CD4-positive, alpha-beta memory T cell (primary cell): Measurements from ENCODE around the gene KRT84. TPM values are rescaled to one million over a fixed set of nuclear protein-coding genes. Genes with fewer than 3 reads are reported as not detected.

ENCODE experiments used
- CTCF ChIA-PET: fragments of 350-600 bp; sonication (Branson Sonifier 250); formaldehyde crosslinking; loops from one replicate; lab custom pipeline; 2021; ENCODE audit warnings: inconsistent platforms; ENCODE audit not compliant: partially characterized antibody; lab: Charles Lee
- POLR2A ChIA-PET: fragments of 350-600 bp; sonication (Branson Sonifier 250); formaldehyde crosslinking; loops from one replicate; lab custom pipeline; 2021; ENCODE audit not compliant: partially characterized antibody; lab: Charles Lee
- DNase-seq, 5 donors: peaks; one replicate each; pipeline versions ENCODE4 v3.0.0 to v3.0.0-alpha.2; 2020 to 2022; ENCODE audit warnings: mixed read lengths in 1 of 5
- H3K27ac ChIP-seq: one replicate; pipeline ENCODE4 v1.7.0; 2013; ENCODE audit warnings: low read depth, low read length
- H3K27me3 ChIP-seq: 2 replicates; pipeline ENCODE4 v1.7.0; 2013; ENCODE audit warnings: mild to moderate bottlenecking, low read length, moderate library complexity; ENCODE audit not compliant: insufficient read depth
- H3K36me3 ChIP-seq: 2 replicates; pipeline ENCODE4 v1.7.0; 2013; ENCODE audit warnings: mild to moderate bottlenecking, low read length, moderate library complexity; ENCODE audit not compliant: insufficient read depth
- H3K4me1 ChIP-seq: 2 replicates; pipeline ENCODE4 v1.7.0; 2013; ENCODE audit warnings: mild to moderate bottlenecking, low read length, moderate library complexity; ENCODE audit not compliant: insufficient read depth
- H3K4me3 ChIP-seq, 2 donors: one replicate each; pipeline ENCODE4 v1.7.0; 2013; ENCODE audit warnings: low read length in 2 of 2, mild to moderate bottlenecking in 1 of 2
- H3K9me3 ChIP-seq, 2 donors: one replicate each; pipeline ENCODE4 v1.7.0; 2013; ENCODE audit warnings: low read length in 2 of 2, control low read depth in 1 of 2; ENCODE audit not compliant: control insufficient read depth in 1 of 2
- H3K27ac Mint-ChIP-seq, 7 donors: one replicate each; pipeline ENCODE4 v1.8.0; 2020 to 2021; ENCODE audit warnings: mixed read lengths in 7 of 7, mild to moderate bottlenecking in 6 of 7, inconsistent platforms in 3 of 7, moderate library complexity in 3 of 7
- H3K27me3 Mint-ChIP-seq, 2 donors: one replicate each; pipeline ENCODE4 v1.8.0; 2020 to 2021; ENCODE audit warnings: mixed read lengths in 2 of 2
- H3K36me3 Mint-ChIP-seq, 2 donors: one replicate each; pipeline ENCODE4 v1.8.0; 2020 to 2021; ENCODE audit warnings: mixed read lengths in 2 of 2, inconsistent platforms in 1 of 2, mild to moderate bottlenecking in 1 of 2
- H3K4me1 Mint-ChIP-seq, 4 donors: one replicate each; pipeline ENCODE4 v1.8.0; 2020 to 2021; ENCODE audit warnings: mixed read lengths in 4 of 4, mild to moderate bottlenecking in 1 of 4
- H3K4me3 Mint-ChIP-seq, 8 donors: one replicate each; pipeline ENCODE4 v1.8.0; 2020 to 2021; ENCODE audit warnings: mixed read lengths in 8 of 8, mild to moderate bottlenecking in 7 of 8, moderate library complexity in 6 of 8, inconsistent platforms in 3 of 8
- H3K9me3 Mint-ChIP-seq, 8 donors: one replicate each; pipeline ENCODE4 v1.8.0; 2020 to 2021; ENCODE audit warnings: mixed read lengths in 8 of 8, mild to moderate bottlenecking in 5 of 8, inconsistent platforms in 3 of 8, moderate library complexity in 1 of 8
- intact Hi-C: fragments of 100-400 bp; cut with micrococcal nuclease; formaldehyde crosslinking; loops from one replicate; pipeline ENCODE4 v1.15.1; 2023
- polyA plus RNA-seq, 2 donors: library from polyadenylated mRNA; unstranded; fragments of 300-500 nt; fragmentation: Illumina TruSeq; gene quantifications; one replicate each; pipeline ENCODE4 v1.2.3, GENCODE V29; 2021
- total RNA-seq, 2 experiments: library from RNA; stranded (reverse); gene quantifications; one replicate each; pipeline ENCODE4 v1.2.3, GENCODE V29; 2021

Gene KRT84
- total and polyA plus RNA-seq, 4 experiments from 2014 or later = not detected

DNA sequence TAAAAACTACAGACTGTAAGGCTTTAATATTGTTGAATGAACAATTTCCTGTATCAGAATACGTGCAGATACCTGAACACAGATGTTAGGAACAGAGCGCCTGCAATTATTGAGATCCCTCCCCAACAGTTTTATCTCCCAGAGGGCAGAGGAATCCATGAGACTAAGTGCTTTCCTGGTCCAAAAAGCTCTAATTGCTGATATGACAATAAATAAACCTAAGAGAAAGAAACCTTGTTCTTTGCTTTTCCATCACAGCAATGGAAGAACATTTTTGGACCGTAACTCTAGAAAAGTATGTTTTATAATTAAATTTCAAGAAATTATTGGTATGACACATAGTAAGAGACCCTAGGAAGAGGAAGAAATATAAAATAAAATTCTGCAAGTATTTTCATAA, 51.3 kb downstream of the KRT84 start:
- H3K36me3 Mint-ChIP-seq = no peaks in the 10 kb centered on the region
- H3K27ac Mint-ChIP-seq = no peak overlapping the region
- no peaks in the 10 kb centered on the region for H3K4me1 Mint-ChIP-seq
- no peak overlapping the region for H3K4me3 ChIP-seq
- H3K36me3 ChIP-seq = no peaks in the 10 kb centered on the region
- H3K9me3 Mint-ChIP-seq = peaks cover 0 to 9% (median 3%) of the 10 kb centered on the region in 8 donors
- ChIA-PET POLR2A (no interaction called here), CTCF (no interaction called here)
- H3K4me3 Mint-ChIP-seq = no peak overlapping the region
- intact Hi-C loops = no loop called here
- H3K9me3 ChIP-seq = peaks cover 0 to 5% of the 10 kb centered on the region in 2 donors
- H3K4me1 ChIP-seq = no peaks in the 10 kb centered on the region
- H3K27me3 Mint-ChIP-seq = peaks cover 3 to 10% of the 10 kb centered on the region in 2 donors
- H3K27me3 ChIP-seq = no peaks in the 10 kb centered on the region
- no peak overlapping the region for H3K27ac ChIP-seq
- DNase-seq = no peak

DNA sequence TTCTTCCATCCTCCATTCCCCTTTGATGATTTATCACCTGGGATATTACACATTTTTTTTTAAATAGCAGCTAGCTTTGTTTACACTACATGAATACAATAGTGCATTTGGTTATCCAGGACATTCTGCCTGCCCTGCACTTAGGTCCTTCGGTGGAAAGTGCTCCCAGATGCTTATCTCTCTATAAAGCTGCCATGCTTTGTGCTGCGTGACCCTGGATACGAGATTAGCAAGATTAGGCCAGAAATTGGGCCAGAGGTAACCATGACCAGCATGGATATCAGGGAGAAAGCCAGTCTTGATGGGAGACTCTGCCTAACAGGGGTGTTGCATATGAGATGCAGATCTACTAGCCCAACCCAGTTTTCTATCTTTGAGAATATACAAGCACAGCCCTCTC, 52.1 kb downstream of the KRT84 start:
- H3K4me3 Mint-ChIP-seq = no peak overlapping the region
- peaks cover 0 to 5% of the 10 kb centered on the region in 2 donors for H3K9me3 ChIP-seq
- H3K4me1 ChIP-seq = no peaks in the 10 kb centered on the region
- no peak overlapping the region for H3K27ac ChIP-seq
- H3K27me3 Mint-ChIP-seq = peaks cover 1 to 10% of the 10 kb centered on the region in 2 donors
- H3K27me3 ChIP-seq = no peaks in the 10 kb centered on the region
- no peak overlapping the region for H3K27ac Mint-ChIP-seq
- CTCF ChIA-PET = interaction anchor here (1.0 kb wide), 1 partner anchor 182 kb away, joined by 4 read pairs; no protein-coding TSS in a partner anchor
- DNase-seq = no peak
- no peaks in the 10 kb centered on the region for H3K4me1 Mint-ChIP-seq
- intact Hi-C loops = no loop called here
- POLR2A ChIA-PET = no interaction called here
- no peak overlapping the region for H3K4me3 ChIP-seq
- H3K36me3 ChIP-seq = no peaks in the 10 kb centered on the region
- no peaks in the 10 kb centered on the region for H3K36me3 Mint-ChIP-seq
- H3K9me3 Mint-ChIP-seq = peaks cover 0 to 9% (median 3%) of the 10 kb centered on the region in 8 donors

DNA sequence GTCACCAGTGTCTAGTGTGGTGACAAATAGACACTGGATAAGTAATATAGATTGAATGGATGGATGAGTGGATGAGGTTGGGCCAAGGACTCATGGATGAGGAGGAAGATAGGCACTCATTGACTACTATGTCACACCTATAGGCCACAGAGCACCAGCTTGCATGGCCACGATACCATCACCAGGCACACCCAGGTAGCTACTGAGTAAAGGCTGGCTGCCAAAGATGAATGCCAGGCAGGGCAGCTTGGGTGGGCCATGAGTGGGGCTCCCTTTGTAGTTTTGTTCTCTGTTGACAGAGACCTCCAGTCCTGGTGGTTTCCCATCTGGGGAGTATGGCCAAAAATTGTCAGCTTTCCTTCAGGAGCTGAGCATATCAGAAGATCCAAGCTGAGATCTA, 53.1 kb downstream of the KRT84 start:
- Mint-ChIP-seq H3K27me3 (peaks cover 3 to 10% of the 10 kb centered on the region in 2 donors), H3K27ac (no peak overlapping the region), H3K9me3 (peaks cover 0 to 9% (median 3%) of the 10 kb centered on the region in 8 donors), H3K4me1 (peaks cover 4 to 5% (median 4%) of the 10 kb centered on the region in 4 donors), H3K36me3 (no peaks in the 10 kb centered on the region), H3K4me3 (no peak overlapping the region)
- Histone ChIP-seq H3K27ac (no peak overlapping the region), H3K4me1 (peaks cover 3% of the 10 kb centered on the region), H3K36me3 (no peaks in the 10 kb centered on the region), H3K27me3 (no peaks in the 10 kb centered on the region), H3K4me3 (no peak overlapping the region), H3K9me3 (peaks cover 0 to 5% of the 10 kb centered on the region in 2 donors)
- DNase-seq = no peak
- ChIA-PET POLR2A (interaction anchor here (0.8 kb wide), 1 partner anchor 15 kb away, joined by 3 read pairs; no protein-coding TSS in a partner anchor), CTCF (interaction anchor here (0.7 to 1.0 kb wide), 3 partner anchors 53 to 188 kb away, joined by 3 to 4 read pairs (median 4); no protein-coding TSS in a partner anchor)
- intact Hi-C loops = no loop called here

GRCh38 chr12:52331833-52332232, 53.6 kb downstream of the KRT84 start:
- H3K4me1 Mint-ChIP-seq = peaks cover 5 to 7% (median 6%) of the 10 kb centered on the region in 4 donors
- H3K27me3 Mint-ChIP-seq = peaks cover 4 to 10% of the 10 kb centered on the region in 2 donors
- H3K9me3 ChIP-seq = peaks cover 0 to 4% of the 10 kb centered on the region in 2 donors
- peaks cover 0 to 9% (median 3%) of the 10 kb centered on the region in 8 donors for H3K9me3 Mint-ChIP-seq
- H3K4me1 ChIP-seq = peaks cover 3% of the 10 kb centered on the region
- no peak overlapping the region for H3K4me3 Mint-ChIP-seq
- no peaks in the 10 kb centered on the region for H3K36me3 Mint-ChIP-seq
- H3K36me3 ChIP-seq = no peaks in the 10 kb centered on the region
- intact Hi-C loops = no loop called here
- POLR2A ChIA-PET = no interaction called here
- H3K27ac ChIP-seq = no peak overlapping the region
- no peak for DNase-seq
- H3K27me3 ChIP-seq = no peaks in the 10 kb centered on the region
- CTCF ChIA-PET = interaction anchor here (0.7 to 1.0 kb wide), 2 partner anchors 10 to 53 kb away, joined by 3 to 4 read pairs; partner anchors contain the start of gene KRT83
- no peak overlapping the region for H3K4me3 ChIP-seq
- H3K27ac Mint-ChIP-seq = no peak overlapping the region

DNA sequence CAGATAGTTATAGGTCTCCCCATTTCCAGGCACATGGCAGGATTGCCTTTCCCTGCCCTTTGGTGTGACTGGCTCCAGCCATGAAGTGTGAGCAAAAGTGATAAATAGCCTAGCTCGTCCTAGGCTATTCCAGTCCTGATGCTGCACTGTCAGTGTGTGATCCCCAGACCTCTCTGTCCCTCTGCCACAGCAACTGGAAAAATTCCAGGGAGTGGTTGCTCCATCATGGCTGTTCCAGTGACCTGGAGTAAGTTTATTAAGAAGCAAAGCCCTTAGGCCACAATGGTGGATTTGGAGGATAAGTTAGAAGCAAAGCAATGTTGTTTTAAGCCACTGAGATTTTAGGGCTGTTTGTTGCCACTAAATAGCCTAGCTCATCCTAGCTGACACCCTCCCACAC, 54.4 kb downstream of the KRT84 start:
- intact Hi-C loops = no loop called here
- Histone ChIP-seq H3K36me3 (no peaks in the 10 kb centered on the region), H3K9me3 (no peaks in the 10 kb centered on the region), H3K4me1 (peaks cover 3% of the 10 kb centered on the region), H3K27me3 (no peaks in the 10 kb centered on the region), H3K27ac (no peak overlapping the region), H3K4me3 (no peak overlapping the region)
- DNase-seq = no peak
- Mint-ChIP-seq H3K27ac (no peak overlapping the region), H3K27me3 (peaks cover 4 to 7% of the 10 kb centered on the region in 2 donors), H3K9me3 (peaks cover 0 to 4% (median 0%) of the 10 kb centered on the region in 8 donors), H3K4me1 (peaks cover 5 to 7% (median 6%) of the 10 kb centered on the region in 4 donors), H3K36me3 (no peaks in the 10 kb centered on the region), H3K4me3 (no peak overlapping the region)
- ChIA-PET CTCF (interaction anchor here (0.7 to 7.9 kb wide), 3 partner anchors 10 to 558 kb away, joined by 4 to 101 read pairs (median 4); partner anchors contain the start of gene KRT83), POLR2A (no interaction called here)

- no peak overlapping the region for H3K4me3 ChIP-seq
- intact Hi-C loops = loop anchor here (1.0 to 5.0 kb wide), 5 partner anchors 51 to 544 kb away; no protein-coding TSS in a partner anchor
- H3K27ac Mint-ChIP-seq = peak overlapping the region in 1 of 7 donors; percentile 43
- no peak overlapping the region for H3K27ac ChIP-seq
- no peak for DNase-seq
- ChIA-PET POLR2A (interaction anchor here (0.7 to 1.2 kb wide), 4 partner anchors 31 to 173 kb away, joined by 3 to 5 read pairs (median 3); no protein-coding TSS in a partner anchor), CTCF (interaction anchor here (0.7 to 7.9 kb wide), 40 partner anchors 8 to 653 kb away, joined by 3 to 101 read pairs (median 4); partner anchors contain the start of genes KRT84 and KRT85)
- no peaks in the 10 kb centered on the region for H3K27me3 ChIP-seq
- no peaks in the 10 kb centered on the region for H3K36me3 ChIP-seq
- H3K9me3 ChIP-seq = no peaks in the 10 kb centered on the region
- H3K4me3 Mint-ChIP-seq = no peak overlapping the region
- H3K4me1 ChIP-seq = peaks cover 3% of the 10 kb centered on the region
- H3K36me3 Mint-ChIP-seq = no peaks in the 10 kb centered on the region
- H3K9me3 Mint-ChIP-seq = no peaks in the 10 kb centered on the region
- peaks cover 5 to 7% (median 6%) of the 10 kb centered on the region in 4 donors for H3K4me1 Mint-ChIP-seq
- peaks cover 5 to 8% of the 10 kb centered on the region in 2 donors for H3K27me3 Mint-ChIP-seq
Measured at GRCh38 chr12:52327830-52328500, 57.5 kb downstream of the KRT84 start.
